ENCODE results near the gene RNF144B.
"Not testable (repeated sequence)": the region's sequence is repeated elsewhere in the genome, so short reads cannot be mapped to it uniquely, and the experiment has no call there.

RNF144B gene

DNA sequence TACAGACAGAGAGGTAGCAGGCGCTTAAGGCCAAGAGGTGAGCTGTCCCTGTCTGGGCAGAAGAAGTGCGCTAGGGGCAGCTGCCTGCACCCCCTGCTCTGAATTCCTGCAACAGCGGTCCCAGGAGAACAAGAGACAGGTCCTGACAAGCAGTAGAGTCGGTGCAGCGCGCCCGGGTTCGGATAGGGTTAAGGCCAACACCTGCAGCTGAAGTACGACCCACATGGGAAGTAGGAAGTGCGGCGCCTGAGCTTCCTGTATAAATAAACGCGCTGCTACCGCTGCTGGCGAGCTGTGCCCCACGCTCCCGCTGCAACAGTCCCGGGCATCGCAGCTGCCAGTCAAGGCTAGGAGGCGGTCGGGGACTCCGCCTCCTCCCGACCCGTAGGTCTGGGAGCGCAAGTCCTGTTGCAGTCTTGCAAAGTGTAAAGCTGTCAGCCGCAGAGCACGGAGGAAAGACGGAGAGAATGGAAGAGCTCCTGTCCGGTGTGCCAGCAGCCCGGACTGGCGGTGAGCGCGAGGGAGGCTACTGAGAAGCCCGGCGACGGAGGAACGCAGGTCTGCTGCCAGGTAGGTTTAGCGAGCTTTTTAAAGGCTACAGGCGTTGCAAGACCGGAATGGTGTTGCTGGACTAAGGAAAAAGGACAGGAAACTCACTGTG is at the start of gene RNF144B:
Gene RNF144B, plus strand, starts transcription at position 290 of the 661 bp plus-strand sequence. CDS start 12,185 bp downstream, outside the sequence.
- peak; percentile 64 for DNase-seq

DNA sequence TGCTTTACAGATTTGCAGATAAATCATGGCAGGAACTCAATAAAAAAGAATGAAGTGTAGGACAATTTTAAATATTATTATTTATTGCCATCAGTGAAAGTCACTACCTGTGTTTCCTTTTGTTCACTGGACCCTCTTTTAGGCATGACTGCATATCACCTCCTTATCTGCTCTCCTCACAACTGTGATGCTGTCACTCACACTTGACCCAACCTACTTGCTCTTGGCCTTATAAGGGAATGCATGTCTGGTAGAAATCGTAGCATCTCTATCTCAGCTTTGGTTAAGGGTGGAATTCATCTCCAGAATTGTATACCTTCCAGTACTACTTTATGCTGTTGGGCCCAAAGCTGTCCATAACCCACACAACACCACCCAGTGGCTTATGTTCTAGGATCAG is 47.6 kb upstream of the RNF144B start:
- no peak for DNase-seq

GRCh38 chr6:18340781-18341551 is 46.2 kb upstream of the RNF144B start:
- DNase-seq = no peak

DNA sequence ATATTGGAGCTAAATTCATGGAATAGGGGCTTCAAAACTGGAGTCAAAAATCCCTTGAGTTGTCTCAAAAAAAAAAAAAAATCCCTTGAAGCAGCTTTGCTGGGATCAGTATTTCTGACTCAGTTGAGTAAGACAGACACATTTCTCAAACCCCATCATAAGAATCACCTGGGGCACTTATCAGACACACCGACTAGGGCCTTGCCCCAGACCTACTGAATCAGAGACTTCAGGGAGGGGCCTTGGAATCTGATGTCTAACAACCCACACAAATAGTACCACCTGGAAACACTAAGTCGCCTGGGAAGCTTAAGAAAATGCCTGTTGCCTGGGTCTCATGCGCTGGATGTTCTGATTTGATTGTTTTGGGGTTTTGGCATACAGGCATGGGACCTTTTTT is 44.9 kb upstream of the RNF144B start:
- no peak for DNase-seq

DNA sequence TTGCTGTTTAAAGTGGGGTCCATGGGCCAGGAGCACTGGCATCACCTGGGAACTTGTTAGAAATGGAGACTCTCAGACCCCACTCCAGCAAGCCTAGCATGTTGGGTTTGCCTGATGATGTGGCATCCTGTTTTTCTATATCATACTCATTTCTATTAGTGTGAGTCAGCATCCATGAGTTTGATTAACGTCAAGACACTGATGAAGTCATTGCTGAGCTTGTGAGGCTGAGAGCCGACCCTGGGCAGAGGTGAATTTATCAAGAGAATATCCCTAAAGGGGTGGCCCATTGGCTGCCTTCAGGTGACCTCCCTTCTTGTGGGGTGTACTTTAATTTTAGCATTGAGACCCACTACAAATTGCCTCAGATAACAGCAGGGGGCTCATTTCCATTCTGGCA is 43.4 kb upstream of the RNF144B start:
- no peak for DNase-seq

DNA sequence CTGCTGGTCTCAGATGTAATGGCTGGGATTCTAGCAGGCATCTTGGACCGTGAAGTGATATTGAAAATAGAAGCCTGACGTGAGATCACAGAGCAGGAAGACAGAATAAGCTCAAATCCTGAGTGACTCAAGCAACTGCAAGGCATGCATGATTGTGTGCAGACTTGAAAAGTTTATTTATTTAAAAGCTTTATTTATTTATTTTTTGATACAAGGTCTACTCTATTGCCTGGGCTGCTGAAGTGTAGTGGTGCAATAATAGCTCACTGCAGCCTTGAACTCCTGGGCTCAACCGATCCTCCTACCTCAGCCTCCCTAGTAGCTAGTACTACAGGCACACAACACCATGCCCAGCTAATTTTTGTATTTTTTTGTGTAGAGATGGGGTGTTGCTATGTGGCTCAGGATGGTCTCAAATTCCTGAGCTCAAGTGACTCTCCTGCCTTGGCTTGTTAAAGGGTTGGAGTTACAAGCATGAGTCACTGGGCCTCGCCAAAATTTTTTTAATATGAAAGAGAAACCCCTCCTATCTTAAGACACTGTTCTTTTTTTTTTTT is 40.1 kb upstream of the RNF144B start:
- DNase-seq = no peak

DNA sequence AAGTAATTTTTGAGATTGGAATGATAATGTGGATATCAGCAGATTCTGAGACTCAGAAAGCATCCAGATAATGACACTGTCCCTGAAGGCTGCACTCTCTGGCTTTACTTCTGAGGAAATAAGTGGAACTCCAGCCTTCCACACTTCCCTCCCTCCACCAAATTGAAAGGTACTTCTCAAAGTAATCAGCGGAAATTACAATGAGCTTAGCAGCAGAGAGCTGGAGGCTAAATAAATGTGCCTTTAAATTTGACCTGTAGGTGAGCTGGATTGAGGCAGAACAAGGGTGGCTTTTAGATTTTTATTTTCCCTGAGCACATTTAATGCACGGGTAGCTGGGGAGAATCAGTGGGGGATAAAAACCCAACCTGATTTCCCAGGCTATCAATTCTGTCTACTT is 39.3 kb upstream of the RNF144B start:
- DNase-seq = no peak

DNA sequence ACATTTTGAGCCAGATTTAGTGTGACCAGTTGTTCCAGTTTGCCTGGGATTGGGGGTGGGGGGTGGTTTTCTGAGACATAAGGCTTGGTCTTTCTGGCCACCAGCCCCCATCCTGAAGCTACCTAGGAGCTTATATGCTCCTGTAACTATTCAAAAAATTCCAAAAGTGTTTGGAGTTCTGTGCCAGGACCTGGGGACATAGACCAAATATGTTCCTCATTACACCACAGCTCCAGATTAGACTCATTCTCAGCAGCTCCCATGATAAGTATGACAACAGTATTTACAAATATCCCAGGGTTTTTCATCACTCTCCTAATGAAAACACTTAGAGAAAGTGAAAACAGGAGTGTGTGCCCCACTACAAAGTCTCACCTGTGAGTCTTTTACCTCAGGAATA is 37.8 kb upstream of the RNF144B start:
- DNase-seq = no peak

GRCh38 chr6:18350271-18350670 is 36.9 kb upstream of the RNF144B start:
- no peak for DNase-seq

- DNase-seq = no peak
Measured at GRCh38 chr6:18350712-18351111, 36.4 kb upstream of the RNF144B start.

GRCh38 chr6:18352001-18352400 is 35.1 kb upstream of the RNF144B start:
- DNase-seq = no peak

DNA sequence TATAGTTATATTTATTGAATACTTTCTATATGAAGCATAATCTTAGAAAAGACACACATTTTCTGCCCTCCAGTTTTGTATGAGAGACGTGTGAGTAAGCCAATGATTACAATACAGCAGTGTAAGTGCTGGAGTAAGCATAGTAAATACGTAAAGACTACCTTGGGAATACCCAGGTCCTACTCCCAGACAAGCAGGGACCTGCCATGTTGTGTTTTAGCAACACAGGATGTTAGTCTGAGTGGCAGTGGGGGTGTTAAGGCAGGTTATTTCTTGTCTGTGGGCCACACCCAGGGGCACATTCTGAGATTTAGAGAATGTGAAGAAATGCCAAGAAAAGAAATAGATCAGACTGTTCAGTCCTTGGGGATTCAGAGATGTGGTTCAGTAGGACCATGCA is 34.3 kb upstream of the RNF144B start:
- DNase-seq = no peak

- no peak for DNase-seq
Measured at GRCh38 chr6:18353251-18353650, 33.9 kb upstream of the RNF144B start.

DNA sequence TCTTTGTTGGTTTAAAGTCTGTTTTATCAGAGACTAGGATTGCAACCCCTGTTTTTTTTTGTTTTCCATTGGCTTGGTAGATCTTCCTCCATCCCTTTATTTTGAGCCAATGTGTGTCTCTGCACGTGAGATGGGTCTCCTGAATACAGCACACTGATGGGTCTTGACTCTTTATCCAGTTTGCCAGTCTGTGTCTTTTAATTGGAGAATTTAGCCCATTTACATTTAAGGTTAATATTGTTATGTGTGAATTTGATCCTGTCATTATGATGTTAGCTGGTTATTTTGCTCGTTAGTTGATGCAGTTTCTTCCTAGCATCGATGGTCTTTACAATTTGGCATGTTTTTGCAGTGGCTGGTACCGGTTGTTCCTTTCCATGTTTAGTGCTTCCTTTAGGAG is 29.6 kb upstream of the RNF144B start:
- DNase-seq = not testable (repeated sequence)

DNA sequence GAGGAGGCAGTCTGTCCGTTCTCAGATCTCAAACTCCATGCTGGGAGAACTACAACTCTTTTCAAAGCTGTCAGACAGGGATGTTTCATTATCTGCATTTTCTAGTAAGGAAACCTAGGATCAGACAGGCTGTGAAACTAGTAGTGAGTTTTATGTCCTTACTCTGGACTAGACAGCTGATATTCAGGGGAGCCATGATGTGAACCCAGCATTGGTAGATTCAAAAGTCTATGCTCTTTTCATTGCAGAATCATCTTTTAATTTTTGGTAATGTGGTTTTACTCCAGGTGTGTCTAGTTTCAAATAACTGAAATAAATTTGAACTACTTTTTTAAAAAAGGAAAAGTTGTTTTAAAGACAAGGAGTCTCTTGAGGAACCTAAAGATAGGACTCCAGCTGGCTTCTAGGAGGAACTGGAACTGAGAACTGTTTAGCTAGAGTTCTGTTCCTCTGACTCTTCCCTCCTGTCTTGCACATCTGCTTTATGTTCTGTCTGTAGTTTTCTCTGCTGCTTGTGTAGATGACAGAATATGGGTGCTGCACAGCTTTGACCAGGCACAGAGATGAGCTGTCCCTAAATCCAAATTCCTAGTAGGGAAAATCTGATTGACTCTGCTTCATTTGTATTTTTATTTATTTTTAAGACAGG is 27.8 kb upstream of the RNF144B start:
- no peak for DNase-seq

GRCh38 chr6:18360188-18360587 is 27.0 kb upstream of the RNF144B start:
- no peak for DNase-seq

- no peak for DNase-seq
Measured at GRCh38 chr6:18362058-18362561, 25.0 kb upstream of the RNF144B start.

DNA sequence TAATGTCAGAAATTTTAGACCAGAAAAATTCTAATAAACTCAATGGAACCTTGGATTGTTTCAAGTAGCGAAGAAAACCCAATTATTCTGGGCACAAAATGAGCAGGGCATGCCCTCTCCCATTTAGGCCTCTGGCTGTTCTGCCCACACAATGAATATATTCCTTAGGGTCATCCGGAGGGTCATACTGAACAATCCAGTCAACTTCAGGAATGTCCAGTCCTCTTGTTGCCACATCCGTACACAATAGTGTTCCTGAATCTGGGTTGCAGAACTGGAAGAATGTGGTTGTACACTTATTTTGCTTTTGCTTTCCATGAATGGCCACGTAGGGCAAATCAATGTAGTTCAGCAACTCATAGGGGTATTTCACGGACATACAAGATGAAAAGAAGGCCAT is 23.4 kb upstream of the RNF144B start:
- no peak for DNase-seq

- DNase-seq = not testable (repeated sequence)
Measured at GRCh38 chr6:18364561-18364960, 22.6 kb upstream of the RNF144B start.

DNA sequence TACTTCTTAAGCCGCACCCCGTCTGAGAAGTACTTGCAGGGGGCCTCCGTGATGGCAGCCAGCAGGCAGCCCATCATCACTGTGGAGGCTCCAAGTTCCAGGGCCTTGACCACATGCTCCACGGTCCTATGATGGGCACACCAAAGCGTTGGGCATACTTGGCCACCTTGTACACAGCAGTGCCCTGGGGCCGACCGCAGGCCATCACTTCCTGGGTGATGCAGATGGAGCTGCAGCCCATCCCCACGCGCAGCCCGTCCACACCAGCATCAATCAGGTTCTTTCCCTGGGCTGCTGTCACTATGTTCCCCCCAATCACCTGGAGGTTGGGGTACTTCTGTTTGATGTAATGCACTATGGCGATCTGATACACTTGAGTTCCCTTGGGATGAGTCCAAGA is 19.8 kb upstream of the RNF144B start:
- no peak for DNase-seq

- no peak for DNase-seq
Measured at GRCh38 chr6:18368277-18369105, 18.7 kb upstream of the RNF144B start.

GRCh38 chr6:18371010-18371409 is 16.1 kb upstream of the RNF144B start:
- no peak for DNase-seq

GRCh38 chr6:18371656-18372055 is 15.5 kb upstream of the RNF144B start:
- no peak for DNase-seq

Data from activated CD8-positive, alpha-beta memory T cell treated with anti-CD3 and anti-CD28 coated beads, Interleukin-2, amount 50 U/mL, for 4 hours (primary cell).